ENCODE data around the gene RBMS3.

RBMS3 gene

DNA sequence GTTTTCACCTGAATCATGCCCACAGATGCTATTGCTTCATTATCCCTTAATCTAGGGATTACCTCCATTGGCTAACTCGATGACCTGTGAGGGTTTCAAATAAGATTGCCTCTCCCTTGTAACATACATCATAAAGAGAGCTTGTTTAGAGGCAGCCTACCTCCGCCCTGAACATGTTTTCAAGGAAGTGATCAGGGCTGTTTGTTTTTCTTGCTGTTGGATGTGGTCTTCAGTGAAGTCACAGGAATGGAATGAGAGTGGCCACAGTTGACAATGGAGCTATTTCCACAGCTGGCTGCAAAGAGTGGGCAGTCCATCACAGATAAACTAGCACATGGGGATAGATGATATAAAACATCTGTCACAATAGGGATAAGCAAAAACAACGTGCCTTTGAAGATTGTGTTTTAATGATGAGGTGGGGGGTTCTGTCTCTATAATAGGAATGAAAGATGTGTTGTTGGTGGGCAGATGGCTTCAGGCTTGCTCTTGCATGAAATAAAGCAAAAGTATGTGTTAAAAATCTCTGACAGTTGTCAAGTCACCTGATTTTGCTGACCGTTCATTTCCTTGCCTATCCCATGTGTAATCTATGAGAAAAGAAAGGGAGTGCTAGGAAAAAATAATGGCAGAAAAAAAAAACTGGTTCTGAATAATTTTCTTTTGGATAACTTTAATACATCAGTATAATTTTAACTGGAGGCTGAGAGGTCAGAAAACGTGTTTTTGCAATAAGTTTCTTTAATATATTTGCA lies 642.3 kb downstream of the RBMS3 start:
- DNase-seq: no peak

DNA sequence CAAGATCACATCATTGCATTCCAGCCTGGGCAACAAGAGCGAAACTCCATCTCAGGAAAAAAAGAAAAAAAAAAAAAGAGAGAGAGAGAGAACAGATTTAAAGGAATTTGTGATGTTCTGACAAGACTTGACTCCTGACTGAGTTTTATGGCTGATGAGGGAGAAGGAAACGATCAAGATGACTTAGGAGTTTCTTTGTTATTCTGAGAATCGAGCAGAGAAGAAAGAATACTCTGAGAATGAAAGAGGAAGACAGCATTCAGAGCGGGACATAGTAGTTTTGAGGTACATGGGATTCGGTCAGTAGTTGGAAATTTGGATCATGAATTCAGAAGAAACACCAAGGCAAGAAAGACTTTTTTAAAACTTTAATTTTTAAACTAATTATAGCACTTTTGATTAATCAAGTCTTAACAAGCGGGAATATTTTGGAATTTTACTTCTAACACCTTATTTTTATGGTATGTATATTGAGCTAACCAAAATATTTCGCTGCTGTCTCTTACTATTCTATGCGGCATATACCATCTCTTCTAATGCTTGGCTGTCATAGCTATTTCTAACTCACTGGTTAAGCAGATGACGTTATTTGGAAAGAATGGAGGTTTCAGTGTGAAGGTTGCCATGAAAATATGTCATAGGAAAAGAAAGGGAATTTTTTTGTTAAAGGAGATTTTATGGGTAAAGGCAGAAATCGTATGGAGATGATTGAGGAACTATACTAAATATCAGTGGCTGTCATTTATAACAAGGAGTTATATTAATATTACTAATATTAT lies 644.1 kb downstream of the RBMS3 start:
- no peak for DNase-seq

DNA sequence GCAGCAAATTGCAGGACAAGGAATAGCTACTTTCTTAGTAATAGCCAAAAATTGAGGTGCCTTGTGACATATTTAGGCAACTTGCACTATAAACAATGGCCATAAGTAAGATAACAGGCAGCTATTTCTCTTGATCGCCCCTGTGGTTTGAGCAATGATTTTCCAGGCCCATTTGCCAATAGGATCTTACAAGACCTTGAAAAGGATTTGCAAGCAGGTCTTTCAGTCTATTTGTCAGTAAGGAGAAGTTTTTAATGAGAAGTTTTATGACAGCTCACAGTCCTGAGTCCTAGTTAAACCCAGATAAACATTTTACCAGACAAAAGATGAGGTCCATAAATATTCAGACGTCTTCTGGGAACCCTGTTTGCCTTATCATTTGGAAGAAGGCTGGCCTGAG lies 645.5 kb downstream of the RBMS3 start:
- DNase-seq: no peak

DNA sequence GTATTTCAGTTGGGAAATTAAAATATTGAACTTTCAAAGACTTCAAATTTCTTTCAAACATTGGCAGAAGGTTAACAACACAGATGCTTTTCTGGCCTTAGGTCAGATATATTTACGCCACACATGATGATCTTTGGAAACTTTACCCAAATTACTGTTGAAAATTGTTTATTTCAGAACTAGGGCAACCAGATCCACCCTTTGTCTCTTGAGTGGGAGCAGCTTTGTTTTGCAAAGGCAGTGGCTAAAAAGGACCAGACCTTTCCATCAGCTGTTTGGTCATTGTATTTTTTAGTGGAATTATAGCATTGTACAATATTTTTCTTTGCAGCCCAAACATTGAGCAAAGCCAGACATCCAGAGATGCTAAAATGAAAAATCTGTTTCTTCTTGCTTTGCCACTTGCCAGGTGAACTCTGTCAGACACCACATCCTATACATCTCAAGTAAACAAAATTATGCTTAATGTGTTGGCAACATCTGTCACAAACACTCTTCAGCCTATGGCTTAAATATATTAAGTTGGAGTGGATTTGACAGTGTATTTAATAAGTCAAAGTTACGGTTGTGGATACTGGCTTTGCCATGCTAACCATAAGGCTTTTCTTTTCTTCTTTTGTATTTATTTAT lies 651.9 kb downstream of the RBMS3 start:
- DNase-seq: no peak

DNA sequence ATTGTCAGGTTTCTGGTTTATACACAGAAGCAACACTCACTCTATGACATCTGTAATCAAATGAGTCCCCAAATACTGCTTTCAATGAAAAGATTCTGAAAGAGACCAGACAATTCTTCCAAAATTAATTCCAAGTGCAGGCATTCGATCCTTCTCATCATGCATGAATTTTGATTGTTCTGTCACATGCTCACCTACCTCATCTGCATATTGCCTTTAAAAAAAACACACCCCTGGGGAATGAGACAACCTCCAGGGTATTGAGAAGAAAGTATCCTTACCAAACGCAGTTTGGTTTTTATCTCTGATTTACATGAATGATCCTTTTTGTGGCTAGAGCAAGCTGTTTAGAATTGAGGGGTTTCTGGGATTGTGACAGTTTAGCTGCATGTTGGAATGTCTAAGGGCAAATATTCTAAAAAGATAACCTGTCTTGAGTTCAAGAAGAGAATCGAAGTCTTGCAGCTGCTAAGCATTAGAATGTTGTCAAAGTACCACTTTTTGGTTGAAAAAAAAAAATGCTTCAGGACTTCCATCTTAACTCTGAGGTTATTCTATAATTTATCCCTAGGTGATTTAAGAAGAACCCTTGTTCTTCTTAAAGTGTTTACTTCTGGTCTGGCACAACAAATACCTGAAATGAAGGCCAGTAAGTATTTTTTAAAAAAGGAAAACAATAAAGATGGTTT lies 653.1 kb downstream of the RBMS3 start:
- DNase-seq: no peak

DNA sequence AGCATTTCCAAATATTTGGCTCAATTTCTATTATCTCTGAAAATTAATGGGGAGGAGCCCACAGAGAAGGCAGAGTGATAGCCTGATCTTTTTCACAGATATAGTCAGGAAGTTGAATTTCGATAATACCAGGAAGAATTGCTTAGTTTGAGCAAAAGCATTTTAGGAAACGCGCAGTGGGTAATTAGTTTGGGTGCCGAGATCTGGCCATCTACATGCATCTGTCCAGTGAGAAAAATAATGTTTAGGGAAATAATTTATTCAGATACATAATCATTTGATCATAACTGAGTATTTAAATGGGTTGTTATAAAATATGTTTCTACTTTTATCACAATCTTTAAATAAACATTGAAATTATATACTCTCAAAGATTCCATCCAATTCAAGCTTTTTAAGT lies 653.9 kb downstream of the RBMS3 start:
- no peak for DNase-seq

DNA sequence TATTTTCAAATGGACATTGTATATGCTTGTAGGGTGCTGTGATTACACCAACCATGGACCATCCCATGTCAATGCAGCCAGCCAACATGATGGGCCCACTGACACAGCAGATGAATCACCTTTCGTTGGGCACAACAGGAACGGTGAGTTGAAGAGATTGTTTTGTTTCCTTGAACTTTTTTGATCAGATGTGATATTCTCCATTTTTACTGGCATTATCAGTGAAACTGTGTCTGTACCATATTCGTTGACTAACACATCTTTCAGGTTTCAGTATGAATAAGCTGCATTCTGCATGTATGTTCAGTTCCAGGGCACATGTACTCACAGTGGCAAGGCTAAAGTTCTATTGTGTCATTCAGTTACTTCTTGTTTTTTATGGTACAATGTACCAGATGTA lies 655.2 kb downstream of the RBMS3 start:
- DNase-seq: no peak

DNA sequence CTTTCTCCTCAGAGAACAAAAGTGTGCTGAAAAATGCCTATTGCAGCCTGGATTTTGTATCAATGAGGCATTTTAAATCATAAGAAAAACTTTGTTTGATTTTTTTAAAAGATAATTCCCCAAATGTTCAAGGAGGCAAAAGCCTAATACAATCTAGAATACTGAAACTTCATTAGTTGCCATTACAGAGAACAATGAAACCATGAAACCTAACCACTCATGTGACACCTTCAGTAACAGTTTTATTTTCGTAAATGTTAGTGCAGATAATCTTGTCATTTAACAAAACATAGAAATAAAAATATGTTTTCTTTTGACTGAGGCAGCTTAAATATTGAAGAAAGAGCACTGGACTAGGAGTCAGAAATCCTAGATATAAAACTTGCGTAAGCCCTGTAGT lies 655.9 kb downstream of the RBMS3 start:
- no peak for DNase-seq

DNA sequence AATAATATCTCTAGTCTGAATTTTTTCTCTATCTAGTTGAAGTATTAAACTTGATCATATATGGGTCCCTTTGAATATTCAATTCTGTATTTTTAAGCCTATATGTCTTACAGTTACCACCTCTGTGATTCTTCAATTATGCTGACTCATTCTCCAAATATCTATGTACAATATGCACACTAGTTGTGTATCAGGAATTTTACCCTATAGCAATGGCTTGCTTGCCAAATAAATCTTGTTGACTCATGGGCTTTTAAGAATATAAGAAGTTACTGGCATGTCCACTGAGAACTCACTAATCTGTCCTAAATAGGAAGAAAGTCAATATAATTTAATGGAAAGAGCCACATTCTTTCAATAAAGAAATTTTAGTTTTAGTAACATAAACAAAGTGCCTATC lies 656.3 kb downstream of the RBMS3 start:
- no peak for DNase-seq

DNA sequence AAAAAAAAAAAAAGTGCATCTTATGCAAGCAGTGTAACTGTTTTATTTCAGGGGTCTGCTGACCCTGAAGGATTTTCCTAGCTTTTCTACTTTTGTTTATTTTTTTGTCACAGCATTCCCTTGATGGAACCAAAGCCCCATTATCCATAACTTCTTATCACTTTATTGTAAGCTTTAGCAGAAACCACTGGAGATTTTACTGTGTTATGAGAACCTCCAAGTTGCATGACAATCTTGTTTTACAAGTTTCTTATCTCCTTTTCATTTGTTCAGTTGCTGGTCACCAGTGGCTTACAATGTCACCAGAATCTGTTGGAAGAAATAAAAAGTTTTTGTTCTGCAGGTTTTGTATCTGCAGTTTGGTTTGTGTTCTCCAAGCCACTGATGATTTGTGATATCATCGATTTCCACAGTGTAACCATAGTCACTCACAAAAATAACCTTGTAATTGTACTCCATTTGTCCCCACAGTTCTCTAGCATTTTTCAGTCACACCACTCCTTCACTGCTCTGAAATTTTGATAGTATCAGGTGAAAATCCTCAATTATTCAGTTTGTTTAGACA lies 660.0 kb downstream of the RBMS3 start:
- DNase-seq: no peak

DNA sequence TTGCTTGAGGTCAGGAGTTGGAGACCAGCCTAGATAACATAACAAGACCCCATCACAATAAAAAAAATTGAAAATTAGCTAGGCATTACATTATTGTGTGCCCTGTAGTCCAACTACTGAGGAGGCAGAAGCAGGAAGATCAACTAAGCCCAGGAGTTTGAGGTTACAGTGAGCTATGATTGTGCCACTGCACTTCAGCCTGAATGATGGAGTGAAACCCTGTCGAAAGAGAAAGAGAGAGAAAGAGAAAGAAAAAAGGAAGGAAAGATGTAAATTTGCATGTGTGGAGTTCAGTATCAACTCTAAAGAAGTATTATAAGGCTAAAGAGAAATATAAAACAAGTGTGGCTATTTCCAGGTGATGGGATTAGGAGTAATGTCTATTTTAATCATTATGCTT lies 661.4 kb downstream of the RBMS3 start:
- no peak for DNase-seq

DNA sequence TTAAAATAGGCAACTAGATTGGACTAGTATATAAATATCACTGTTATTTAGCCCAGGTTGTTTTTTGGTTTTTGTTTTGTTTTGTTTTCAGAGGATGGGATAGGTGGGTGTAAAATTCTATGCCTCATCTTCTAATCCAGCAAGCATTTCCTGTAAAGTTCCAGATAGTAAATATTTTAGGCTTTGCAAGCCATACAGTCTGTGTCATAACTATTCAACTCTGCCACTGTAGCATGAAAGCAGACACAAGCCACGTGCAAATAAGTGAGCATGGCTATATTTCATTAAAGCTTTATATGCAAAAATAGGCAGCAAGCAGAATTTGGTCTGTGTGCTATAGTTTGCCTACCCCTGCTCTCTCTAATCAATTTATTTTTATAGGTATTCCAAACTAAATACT lies 668.3 kb downstream of the RBMS3 start:
- no peak for DNase-seq

DNA sequence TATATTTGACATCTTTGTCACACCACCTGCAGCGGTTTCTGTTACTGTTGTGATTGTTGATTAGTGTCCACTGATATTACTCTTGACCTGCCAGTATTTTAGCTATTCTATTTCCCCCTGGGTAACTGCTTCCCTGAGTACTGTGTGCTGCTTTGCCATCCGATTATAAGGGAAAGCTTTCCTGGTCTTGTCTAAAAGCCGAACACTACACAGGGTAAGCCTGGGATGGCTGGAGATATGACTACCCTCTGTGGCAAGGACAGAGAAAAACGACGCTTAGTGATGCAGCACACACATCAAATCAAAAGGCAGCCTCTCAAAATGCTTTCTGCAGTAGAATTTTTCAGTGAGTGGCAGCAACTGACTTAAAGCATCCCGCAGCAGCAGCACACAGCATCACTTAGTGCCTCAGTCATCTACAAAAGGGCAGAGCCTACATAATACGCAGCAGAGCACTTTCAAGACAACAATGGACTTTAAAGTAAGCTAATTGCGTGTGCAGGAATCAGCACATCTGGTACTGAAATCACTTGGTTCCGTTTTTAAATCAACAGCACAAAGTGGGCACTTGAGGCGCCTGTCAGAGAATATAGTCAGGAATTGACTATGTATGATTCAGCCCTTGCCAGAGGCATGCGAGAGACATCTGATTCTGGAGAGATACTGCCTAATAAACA lies 669.2 kb downstream of the RBMS3 start:
- DNase-seq: no peak

DNA sequence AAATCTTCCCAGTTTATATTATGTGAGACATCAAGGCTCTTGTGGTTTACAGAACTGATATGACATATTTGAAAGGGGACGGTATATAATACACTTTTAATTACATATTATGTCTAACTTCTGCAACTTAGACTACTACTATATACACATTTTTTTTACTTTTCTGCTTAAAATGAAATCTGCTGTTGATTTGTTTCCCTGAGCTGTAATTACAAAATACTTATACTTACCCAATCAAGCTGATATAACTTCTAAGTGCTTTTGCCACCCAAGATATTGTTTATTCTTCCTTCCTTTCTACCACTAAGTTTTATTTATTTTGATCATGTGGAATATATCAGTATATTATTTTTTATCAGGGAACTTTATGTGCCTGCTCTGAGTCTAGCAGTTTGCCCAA lies 671.6 kb downstream of the RBMS3 start:
- no peak for DNase-seq

DNA sequence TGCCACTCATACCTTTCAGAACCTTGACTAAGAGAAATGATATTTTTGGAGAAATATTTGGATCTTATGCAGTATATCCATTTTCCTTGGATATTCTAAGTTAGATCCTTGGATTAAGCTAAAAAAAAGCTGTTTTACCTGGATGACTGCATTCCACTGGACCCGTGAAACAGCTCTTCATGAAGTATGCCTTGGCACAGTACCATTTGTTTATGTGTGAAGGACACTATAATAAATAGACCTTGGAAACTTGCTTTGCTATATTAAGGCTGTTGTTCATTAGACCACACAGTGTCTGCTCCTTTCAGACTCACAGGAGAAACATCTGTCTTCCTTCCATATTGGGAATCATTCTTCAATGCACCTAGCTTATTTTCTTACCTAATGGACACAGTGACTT lies 674.5 kb downstream of the RBMS3 start:
- DNase-seq: no peak

DNA sequence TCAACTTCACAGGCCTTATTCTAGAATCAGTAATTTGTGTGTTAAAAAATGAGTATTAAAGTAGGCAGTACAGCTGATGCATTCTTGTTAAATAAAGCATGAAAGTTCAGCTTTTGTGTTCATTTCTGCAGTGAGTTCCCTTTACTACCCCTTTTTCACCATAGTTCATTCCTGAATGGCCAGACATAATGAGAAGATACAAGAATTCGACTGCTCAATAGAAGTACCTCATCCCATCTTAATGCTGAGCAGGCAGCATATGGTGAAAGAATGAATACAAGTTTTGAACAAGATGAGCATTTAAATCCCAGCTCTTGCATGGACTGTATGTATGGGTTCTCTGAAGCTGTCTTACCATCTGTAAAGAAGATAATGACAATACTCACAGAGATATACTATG lies 677.9 kb downstream of the RBMS3 start:
- DNase-seq: no peak

DNA sequence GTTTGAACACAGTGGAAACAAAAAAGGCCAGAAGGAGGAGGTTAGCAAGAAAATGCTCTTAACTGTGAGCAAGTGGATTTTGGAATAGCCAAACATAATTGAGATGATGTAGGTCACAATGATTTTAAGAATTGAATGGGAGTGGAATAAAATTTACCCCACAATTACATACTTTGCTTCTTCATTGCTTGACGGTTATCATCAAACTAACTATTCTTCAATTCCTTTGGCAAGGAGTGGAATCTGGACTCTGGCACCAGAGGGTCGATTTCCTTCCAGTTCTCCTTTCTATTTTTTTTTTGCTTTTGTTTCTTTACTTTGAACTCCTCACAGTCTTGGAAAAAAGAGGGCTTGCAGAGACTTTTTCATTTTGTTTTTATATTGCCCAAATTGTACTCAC lies 691.0 kb downstream of the RBMS3 start:
- no peak for DNase-seq

DNA sequence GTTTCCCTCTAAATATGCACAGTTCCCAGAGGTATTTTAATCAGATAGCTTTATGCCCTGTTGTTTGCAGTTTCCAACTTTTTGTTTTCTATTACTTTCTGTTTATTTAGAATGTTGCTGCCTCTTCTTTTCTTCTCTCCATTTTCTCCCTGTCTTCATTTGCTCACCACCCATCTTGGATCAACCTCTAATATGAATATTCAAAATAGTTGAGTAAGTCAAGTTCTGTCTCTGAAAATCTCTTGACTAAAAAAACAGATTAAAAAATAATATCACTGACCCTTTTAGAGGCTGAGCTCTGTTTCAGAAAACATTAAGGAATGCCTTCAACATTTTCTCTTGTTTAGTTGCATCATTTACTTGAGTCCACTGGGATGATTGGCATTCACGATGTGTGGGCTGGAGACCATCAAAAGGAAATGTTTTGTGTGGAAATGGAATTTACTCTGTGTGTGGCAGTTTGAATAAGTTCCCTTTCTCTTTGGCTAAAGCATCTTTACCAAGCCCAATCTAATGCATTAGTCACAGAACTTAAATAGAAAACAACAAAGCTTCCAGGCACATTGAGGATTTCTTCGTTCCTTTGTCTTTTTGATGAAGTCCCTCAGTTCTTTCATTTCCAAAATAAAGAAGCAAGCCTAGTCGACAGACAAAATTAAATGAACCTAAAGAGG lies 691.6 kb downstream of the RBMS3 start:
- DNase-seq: no peak

DNA sequence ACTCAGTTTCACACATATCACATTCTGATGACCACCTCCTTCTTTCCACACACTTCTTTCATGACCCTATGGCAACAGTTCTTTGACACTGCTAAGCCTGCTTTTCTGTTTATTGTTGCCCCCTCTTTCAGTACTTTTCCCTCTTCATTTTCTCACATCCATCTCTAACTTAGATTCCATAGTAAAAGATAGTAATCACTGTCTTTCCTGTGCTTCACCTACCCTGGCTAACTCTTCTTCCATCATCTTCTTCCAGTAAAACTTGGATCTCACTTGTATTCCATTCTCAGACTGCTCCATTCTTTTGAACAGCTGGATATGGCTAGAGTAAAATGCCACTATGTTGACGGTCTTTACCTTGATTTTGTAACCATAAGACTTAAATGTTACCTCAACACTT lies 692.9 kb downstream of the RBMS3 start:
- DNase-seq: no peak

DNA sequence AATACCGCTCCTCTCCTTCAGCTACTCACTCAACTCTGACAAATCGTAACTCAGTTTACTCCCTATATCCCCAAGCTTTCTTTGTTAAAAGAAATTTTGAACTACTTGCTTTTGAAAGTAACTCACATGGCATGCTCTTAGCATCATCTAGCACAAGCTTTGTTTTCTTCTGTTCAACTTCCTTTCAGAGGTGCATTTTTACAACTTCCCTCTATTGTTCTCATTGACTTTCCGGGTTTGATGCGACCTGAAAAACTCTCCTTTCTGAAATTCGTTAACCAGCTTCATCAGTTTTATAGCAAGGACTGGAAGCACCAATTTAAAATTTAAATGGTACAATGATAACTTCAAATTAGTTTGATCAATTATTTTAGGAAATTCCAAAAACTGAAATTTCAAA lies 696.0 kb downstream of the RBMS3 start:
- DNase-seq: no peak

DNA sequence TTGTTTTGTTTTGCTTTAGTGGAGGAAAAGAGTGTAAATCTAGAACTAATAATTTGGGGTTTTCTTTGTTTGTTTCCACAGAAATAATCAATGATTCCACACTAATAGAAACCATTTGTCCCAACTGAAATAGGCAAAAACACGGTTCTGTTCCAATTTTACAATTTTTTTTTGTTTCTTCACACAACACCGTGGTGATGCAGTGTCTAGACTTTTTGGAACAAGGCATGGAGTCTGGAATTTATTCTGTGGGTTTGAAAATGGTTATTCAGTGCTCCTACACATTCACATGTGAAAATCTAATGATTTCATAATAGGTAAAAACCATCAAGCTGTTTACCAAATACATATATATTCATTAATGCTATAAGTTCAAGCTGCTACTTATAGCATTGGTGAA lies 696.5 kb downstream of the RBMS3 start:
- DNase-seq: no peak

DNA sequence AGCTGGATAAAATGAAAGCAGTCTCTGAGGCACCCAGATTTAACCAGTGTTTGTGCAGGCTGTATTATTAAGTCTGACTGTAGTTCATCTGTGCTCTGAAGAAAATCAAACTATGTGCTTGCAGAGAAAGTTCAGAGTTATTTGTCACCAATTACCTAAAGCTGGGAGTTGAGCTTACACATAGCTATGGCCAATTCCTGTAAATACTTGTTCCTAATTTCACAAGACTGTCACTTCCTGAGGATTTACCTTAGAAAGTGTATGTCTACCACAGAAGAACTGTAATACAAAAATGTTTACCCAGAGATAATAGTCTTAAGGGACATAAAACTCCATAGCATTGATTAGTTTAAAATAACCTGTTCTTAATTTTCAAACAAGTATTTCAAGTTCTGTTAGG lies 697.2 kb downstream of the RBMS3 start:
- no peak for DNase-seq
